Left cardiac atrium (tissue), 4 donors: Measurements from ENCODE around the gene LRCH3. TPM values are rescaled to one million over a fixed set of nuclear protein-coding genes. Genes with fewer than 3 reads are reported as not detected.

Experiments
- ATAC-seq, 2 donors: fragments of 200-7000 bp; cut with Tn5 transposase; one replicate each; pipeline ENCODE4 v1.9.1; 2020; ENCODE audit warnings: mild to moderate bottlenecking in 2 of 2, moderate library complexity in 2 of 2
- DNase-seq: peaks from one replicate; pipeline ENCODE4 v3.0.0-alpha.2; 2020
- intact Hi-C, 2 donors: fragments of 100-400 bp; cut with DNase I; formaldehyde crosslinking; loops; one replicate each; pipeline versions ENCODE4 v1.14.1 to v1.15.1; 2022 to 2023
- total RNA-seq, 2 donors: library from RNA; stranded (reverse); fragmentation: NEBNext Ultra II Directional; extraction: Animal tissue kit (Norgen Biotek cat#: 25700); gene quantifications; one replicate each; pipeline ENCODE4 v1.2.1, GENCODE V29; 2021
- donor health status: DM: no; HTN: yes; CAD: no.
- donor health status: DM: no; HTN: yes; CAD: no; lungs with severe emphysema.
- donor health status: DM: yes; HTN: yes; CAD: no.
- donor health status: Dilated cardiomyopathy.

Gene LRCH3
- total RNA-seq, 2 donors from 2014 or later: 21.3 to 35.3 TPM

GRCh38 chr3:197829397-197830045 lies 38.5 kb downstream of the LRCH3 start:
- intact Hi-C loops: no loop called here
- no peak for ATAC-seq
- no peak for DNase-seq

- ATAC-seq: peak; percentile 47 to 69
- intact Hi-C loops: no loop called here
- no peak for DNase-seq
These were observed 39.4 kb downstream of the LRCH3 start for GRCh38 chr3:197830308-197830966.

GRCh38 chr3:197830967-197831313 lies 39.9 kb downstream of the LRCH3 start:
- intact Hi-C loops: no loop called here
- peak in 1 of 2 donors; percentile 25 for ATAC-seq
- no peak for DNase-seq

GRCh38 chr3:197833930-197834715 lies 43.1 kb downstream of the LRCH3 start:
- ATAC-seq: no peak
- intact Hi-C loops: no loop called here
- DNase-seq: no peak

- DNase-seq (no peak), ATAC-seq (no peak)
- intact Hi-C loops: no loop called here
These were observed 44.5 kb downstream of the LRCH3 start for GRCh38 chr3:197835509-197835908.

GRCh38 chr3:197836244-197836643 lies 45.2 kb downstream of the LRCH3 start:
- ATAC-seq (no peak), DNase-seq (no peak)
- intact Hi-C loops: no loop called here

GRCh38 chr3:197837282-197837681 lies 46.2 kb downstream of the LRCH3 start:
- DNase-seq (no peak), ATAC-seq (no peak)
- intact Hi-C loops: no loop called here

- intact Hi-C loops: no loop called here
- ATAC-seq (no peak), DNase-seq (no peak)
These were observed 50.7 kb downstream of the LRCH3 start for GRCh38 chr3:197841789-197842188.

- DNase-seq (no peak), ATAC-seq (no peak)
- intact Hi-C loops: no loop called here
These were observed 55.4 kb downstream of the LRCH3 start for GRCh38 chr3:197846491-197846890.

GRCh38 chr3:197847866-197848401 lies 56.9 kb downstream of the LRCH3 start:
- no peak for ATAC-seq
- no peak for DNase-seq
- intact Hi-C loops: no loop called here

- ATAC-seq (no peak), DNase-seq (no peak)
- intact Hi-C loops: no loop called here
These were observed 63.7 kb downstream of the LRCH3 start for GRCh38 chr3:197854596-197855343.

- ATAC-seq: no peak
- intact Hi-C loops: no loop called here
- no peak for DNase-seq
These were observed 64.5 kb downstream of the LRCH3 start for GRCh38 chr3:197855571-197855970.

GRCh38 chr3:197856199-197856816 lies 65.3 kb downstream of the LRCH3 start:
- no peak for DNase-seq
- intact Hi-C loops: no loop called here
- ATAC-seq: no peak

GRCh38 chr3:197858133-197858532 lies 67.1 kb downstream of the LRCH3 start:
- DNase-seq: no peak
- no peak for ATAC-seq
- intact Hi-C loops: no loop called here

GRCh38 chr3:197858598-197858997 lies 67.5 kb downstream of the LRCH3 start:
- no peak for ATAC-seq
- intact Hi-C loops: no loop called here
- DNase-seq: no peak

GRCh38 chr3:197866035-197866434 lies 75.0 kb downstream of the LRCH3 start:
- intact Hi-C loops: no loop called here
- DNase-seq (no peak), ATAC-seq (no peak)

- intact Hi-C loops: no loop called here
- ATAC-seq: no peak
- DNase-seq: no peak
These were observed 82.3 kb downstream of the LRCH3 start for GRCh38 chr3:197873329-197873728.

- intact Hi-C loops: no loop called here
- DNase-seq (no peak), ATAC-seq (no peak)
These were observed 83.0 kb downstream of the LRCH3 start for GRCh38 chr3:197874064-197874463.

- intact Hi-C loops: no loop called here
- no peak for DNase-seq
- no peak for ATAC-seq
These were observed 83.6 kb downstream of the LRCH3 start for GRCh38 chr3:197874653-197875052.
